Kidney epithelial cell (primary cell): ENCODE results near the gene F2. TPM values are rescaled to one million over a fixed set of nuclear protein-coding genes. Genes with fewer than 3 reads are reported as not detected.

ENCODE experiments used
- DNase-seq: peaks from one replicate; pipeline ENCODE4 v3.0.0-alpha.2; 2010; ENCODE audit warnings: low read depth
- H3K27me3 ChIP-seq: 2 replicates; pipeline ENCODE4 v1.6.0; 2011; ENCODE audit warnings: low read length; ENCODE audit not compliant: control insufficient read depth, insufficient read depth
- H3K36me3 ChIP-seq: 2 replicates; pipeline ENCODE4 v1.5.1; 2011; ENCODE audit warnings: low read length; ENCODE audit not compliant: control insufficient read depth, insufficient read depth
- H3K4me3 ChIP-seq: 2 replicates; pipeline ENCODE4 v1.5.1; 2011; ENCODE audit warnings: low read depth, mild to moderate bottlenecking, control low read depth, low read length
- CTCF ChIP-seq: IDR thresholded peaks from 2 replicates; pipeline ENCODE4 v1.5.1; 2011; ENCODE audit warnings: mild to moderate bottlenecking, moderate library complexity, low read length, control low read depth, inconsistent platforms; ENCODE audit not compliant: insufficient read depth, poor library complexity, severe bottlenecking
- total RNA-seq: library from RNA; depleted of rRNA; stranded (reverse); fragments of >200 nt; gene quantifications from 2 replicates; pipeline ENCODE4 v1.2.3, GENCODE V29; 2015

The F2 gene
- total RNA-seq, 1 donor from 2014 or later: not detected

DNA sequence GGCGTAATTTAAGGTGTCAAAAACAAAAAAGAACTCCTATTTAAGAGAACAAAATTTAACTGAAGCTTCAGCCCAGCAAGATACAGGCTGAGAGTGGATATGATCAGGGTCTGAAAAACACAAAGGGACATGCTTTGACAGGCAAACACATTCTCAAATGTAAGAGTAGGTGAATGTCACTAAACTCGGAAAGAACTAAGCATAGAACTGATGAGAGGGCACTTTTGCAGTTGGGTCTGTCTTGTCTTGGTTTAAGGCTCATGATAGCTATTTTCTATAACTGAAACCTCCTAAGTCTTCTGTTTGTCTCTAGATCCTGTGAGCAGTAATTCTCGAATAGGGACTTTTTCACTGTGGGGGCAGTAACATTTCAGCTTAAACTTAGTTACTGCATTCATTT lies 27.0 kb downstream of the F2 start:
- no peak overlapping the region for H3K4me3 ChIP-seq
- no peaks in the 10 kb centered on the region for H3K36me3 ChIP-seq
- DNase-seq: no peak
- no peak for TF ChIP-seq CTCF
- no peaks in the 10 kb centered on the region for H3K27me3 ChIP-seq

DNA sequence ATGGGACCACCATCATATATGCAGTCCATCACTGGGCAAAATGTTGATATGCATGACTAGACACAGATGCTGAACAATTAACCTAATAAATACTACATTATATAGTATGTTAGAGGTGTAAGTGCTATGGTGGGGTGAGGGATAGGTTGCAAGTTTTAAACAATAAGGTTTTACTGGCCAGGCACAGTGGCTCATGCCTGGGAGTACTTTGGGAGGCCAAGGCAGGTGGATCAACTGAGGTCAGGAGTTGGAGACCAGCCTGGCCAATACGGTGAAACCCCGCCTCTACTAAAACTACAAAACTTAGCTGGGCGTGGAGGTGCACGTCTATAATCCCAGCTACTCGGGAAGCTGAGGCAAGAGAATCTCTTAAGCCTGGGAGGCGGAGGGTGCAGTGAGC lies 28.1 kb downstream of the F2 start:
- Histone ChIP-seq H3K36me3 (no peaks in the 10 kb centered on the region), H3K4me3 (no peak overlapping the region), H3K27me3 (no peaks in the 10 kb centered on the region)
- DNase-seq: no peak
- TF ChIP-seq CTCF: no peak

GRCh38 chr11:46755962-46756361 lies 36.9 kb downstream of the F2 start:
- DNase-seq: no peak
- Histone ChIP-seq H3K36me3 (peaks cover 3% of the 10 kb centered on the region), H3K4me3 (no peak overlapping the region), H3K27me3 (no peaks in the 10 kb centered on the region)
- no peak for TF ChIP-seq CTCF

DNA sequence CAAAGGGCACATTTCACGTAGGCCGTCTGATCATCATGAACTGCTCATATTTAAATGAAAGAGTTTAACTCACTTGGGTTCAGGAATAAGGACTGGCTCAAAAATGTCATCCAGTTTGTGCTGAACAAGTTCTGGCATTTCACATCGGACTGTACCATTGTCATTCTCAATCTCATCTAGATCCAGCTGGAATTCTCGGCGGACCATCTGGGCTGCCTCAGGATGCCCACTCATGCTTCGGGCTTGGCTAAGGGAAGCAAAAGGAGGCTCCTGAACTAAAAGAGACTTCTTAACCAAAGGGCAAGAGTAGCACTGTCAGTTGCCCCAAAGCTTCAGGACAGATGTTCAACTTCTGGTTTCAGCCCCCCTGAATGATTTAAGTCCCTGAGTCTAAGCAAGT lies 40.2 kb downstream of the F2 start:
- DNase-seq: no peak
- no peak for TF ChIP-seq CTCF
- H3K27me3 ChIP-seq: no peaks in the 10 kb centered on the region
- H3K4me3 ChIP-seq: no peak overlapping the region
- peaks cover 3% of the 10 kb centered on the region for H3K36me3 ChIP-seq

GRCh38 chr11:46760429-46761128 lies 41.6 kb downstream of the F2 start:
- no peak for TF ChIP-seq CTCF
- Histone ChIP-seq H3K4me3 (no peak overlapping the region), H3K36me3 (peaks cover 3% of the 10 kb centered on the region), H3K27me3 (no peaks in the 10 kb centered on the region)
- DNase-seq: no peak

- Histone ChIP-seq H3K27me3 (no peaks in the 10 kb centered on the region), H3K4me3 (no peak overlapping the region), H3K36me3 (peaks cover 3% of the 10 kb centered on the region)
- no peak for DNase-seq
- TF ChIP-seq CTCF: no peak
Observed at GRCh38 chr11:46761807-46762206, 42.8 kb downstream of the F2 start.
